OCI-LY7 (cell line): ENCODE data around the gene SENP1.

ENCODE experiments used
- EZH2phosphoT487 ChIP-seq: fragments of 200-600 bp; sonication (generic); IDR thresholded peaks from 2 replicates; pipeline ENCODE4 v1.6.1; 2018; ENCODE audit warnings: low read depth, borderline replicate concordance, mild to moderate bottlenecking, mixed run types, antibody characterized with exemption, low read length, moderate library complexity, mixed read lengths
- TF ChIP-seq, protein P1 (sequence below): fragments of 200-600 bp; sonication (generic); conservative IDR thresholded peaks from 2 replicates; pipeline ENCODE4 v1.5.1; 2014; ENCODE audit warnings: mild to moderate bottlenecking, antibody characterized with exemption, low read length, moderate library complexity, mixed read lengths

DNA sequence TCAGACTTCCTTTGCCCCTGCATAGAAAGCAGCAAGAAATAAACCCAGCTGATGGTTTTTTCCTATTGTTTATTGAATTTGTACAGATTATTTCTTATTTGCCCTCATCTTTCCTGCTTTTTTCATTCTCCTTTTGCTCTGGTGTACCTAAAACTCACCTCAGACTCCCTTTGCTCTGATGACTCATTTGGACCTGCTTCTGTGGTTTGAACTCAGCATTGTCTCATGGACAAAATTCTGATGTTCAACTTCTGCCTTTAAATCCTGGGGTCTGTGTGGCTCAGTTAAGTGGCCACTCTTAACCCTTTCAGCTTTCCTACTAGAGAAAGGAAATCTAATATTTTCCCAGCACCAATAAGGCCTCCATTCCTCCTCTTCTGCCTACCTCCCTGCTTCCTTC, 3.5 kb upstream of the SENP1 start:
- TF ChIP-seq, protein P1, sequence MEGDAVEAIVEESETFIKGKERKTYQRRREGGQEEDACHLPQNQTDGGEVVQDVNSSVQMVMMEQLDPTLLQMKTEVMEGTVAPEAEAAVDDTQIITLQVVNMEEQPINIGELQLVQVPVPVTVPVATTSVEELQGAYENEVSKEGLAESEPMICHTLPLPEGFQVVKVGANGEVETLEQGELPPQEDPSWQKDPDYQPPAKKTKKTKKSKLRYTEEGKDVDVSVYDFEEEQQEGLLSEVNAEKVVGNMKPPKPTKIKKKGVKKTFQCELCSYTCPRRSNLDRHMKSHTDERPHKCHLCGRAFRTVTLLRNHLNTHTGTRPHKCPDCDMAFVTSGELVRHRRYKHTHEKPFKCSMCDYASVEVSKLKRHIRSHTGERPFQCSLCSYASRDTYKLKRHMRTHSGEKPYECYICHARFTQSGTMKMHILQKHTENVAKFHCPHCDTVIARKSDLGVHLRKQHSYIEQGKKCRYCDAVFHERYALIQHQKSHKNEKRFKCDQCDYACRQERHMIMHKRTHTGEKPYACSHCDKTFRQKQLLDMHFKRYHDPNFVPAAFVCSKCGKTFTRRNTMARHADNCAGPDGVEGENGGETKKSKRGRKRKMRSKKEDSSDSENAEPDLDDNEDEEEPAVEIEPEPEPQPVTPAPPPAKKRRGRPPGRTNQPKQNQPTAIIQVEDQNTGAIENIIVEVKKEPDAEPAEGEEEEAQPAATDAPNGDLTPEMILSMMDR, result no peak
- no peak for TF ChIP-seq EZH2phosphoT487
